GM21825 (cell line): ENCODE results near the gene GMIP.
"Not testable (repeated sequence)": the region's sequence is repeated elsewhere in the genome, so short reads cannot be mapped to it uniquely, and the experiment has no call there.

Source experiments
- ATAC-seq: cut with Tn5 transposase; IDR thresholded peaks from one replicate; pipeline ENCODE4 v1.9.1; 2021; ENCODE audit warnings: mild to moderate bottlenecking, moderate library complexity; ENCODE audit not compliant: unreplicated experiment

The GMIP gene

DNA sequence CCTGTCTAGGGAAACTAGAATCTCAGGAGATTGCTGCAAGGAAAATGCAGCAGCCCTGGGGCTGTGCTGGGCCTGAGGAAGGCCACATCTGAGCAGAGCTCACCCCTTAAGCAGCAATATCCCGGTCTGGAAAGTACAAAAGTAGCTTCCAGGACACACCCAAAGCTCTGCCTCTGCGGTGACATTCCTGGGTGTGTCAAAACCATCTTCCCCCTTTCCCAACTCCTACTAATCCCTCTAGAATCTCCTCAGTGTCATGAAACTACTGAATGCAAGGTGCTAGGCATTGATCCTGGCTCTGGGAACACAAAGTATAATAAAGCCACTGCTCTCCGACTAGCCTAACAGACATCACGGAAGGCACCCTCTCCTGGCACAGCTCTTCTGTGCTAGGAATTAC, 30.0 kb downstream of the GMIP start:
- ATAC-seq, result no peak

DNA sequence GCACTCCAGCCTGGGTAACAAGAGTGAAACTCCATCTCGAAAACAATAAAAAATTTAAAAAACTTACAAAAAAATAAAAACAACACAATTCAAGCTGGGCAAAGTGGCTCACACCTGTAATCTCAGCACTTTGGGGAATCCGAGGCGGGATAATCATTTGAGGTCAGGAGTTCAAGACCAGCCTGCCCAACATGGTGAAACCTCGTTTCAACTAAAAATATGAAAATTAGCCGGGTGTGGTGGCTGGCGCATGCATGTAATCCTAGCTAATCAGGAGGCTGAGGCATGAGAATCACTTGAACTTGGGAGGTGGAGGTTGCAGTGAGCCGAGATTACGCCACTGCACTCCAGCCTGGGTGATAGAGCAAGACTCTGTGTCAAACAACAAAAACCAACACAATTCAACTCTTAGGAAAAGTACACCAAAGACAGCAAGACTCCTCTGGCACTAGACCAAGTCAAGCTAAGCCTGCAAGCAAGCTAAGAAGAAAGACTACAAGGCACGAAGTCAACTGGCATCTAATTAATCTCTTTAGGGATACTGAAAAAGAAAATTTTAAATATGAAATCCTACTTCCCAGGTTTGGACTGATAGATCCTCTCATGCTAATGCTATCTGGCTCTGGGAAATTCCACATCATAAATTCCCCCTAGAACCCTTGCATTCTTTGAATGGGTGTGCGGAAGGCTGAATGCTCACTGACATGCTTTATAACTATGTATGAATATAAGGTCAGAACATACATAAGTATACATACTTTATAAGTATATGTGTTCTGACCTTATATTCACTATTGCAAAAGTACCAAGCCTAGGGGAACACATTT, 32.9 kb downstream of the GMIP start:
- no peak for ATAC-seq

- not testable (repeated sequence) for ATAC-seq
Observed at GRCh38 chr19:19606686-19607085, 36.8 kb downstream of the GMIP start.

DNA sequence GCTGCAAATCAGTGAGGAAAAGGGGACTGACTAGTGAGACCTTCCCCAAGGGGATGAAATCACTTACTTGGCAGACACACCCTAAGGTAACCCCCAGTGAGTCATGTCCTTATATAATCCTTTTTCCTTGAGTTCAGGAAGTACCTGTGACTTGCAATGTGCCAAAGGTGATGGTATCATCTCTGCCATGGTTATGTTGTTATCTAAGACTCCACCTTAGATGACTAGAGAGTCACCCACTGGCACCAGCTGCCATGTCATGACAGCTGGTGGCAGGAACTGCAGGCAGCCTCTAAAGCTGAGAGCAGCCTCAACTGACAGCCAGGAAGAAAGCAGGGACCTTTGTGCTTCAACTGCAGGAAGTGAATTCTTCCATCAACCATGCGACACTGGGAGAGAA, 37.4 kb downstream of the GMIP start:
- ATAC-seq, result no peak

GRCh38 chr19:19602713-19603324, 40.6 kb downstream of the GMIP start:
- no peak for ATAC-seq

GRCh38 chr19:19602136-19602712, 41.2 kb downstream of the GMIP start:
- no peak for ATAC-seq

DNA sequence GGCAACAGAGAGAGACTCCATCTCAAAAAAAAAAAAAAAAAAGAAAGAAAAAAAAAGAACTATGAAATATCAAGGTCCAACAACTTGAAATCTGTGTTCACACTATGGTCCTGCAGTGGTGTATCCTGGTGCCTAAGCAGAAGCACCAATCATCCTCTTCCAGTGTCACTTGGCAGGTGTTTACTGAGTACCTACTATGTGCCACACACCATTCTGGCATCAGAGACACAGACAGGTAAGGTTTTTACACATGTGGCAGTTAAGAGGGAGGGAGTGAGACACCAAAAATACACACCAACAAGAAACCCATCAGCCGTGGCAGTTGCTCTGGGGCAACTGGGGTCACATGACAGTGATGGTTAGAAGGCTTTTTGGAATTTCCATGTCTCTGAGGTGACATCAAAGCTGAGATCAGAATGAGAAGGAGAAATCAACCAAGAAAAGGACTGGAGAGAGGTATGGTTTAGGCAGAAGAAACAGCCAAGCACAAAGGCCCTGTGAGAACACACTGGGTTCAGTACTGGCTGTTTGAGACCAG, 42.6 kb downstream of the GMIP start:
- no peak for ATAC-seq

- not testable (repeated sequence) for ATAC-seq
Observed at GRCh38 chr19:19598728-19599451, 44.6 kb downstream of the GMIP start.

DNA sequence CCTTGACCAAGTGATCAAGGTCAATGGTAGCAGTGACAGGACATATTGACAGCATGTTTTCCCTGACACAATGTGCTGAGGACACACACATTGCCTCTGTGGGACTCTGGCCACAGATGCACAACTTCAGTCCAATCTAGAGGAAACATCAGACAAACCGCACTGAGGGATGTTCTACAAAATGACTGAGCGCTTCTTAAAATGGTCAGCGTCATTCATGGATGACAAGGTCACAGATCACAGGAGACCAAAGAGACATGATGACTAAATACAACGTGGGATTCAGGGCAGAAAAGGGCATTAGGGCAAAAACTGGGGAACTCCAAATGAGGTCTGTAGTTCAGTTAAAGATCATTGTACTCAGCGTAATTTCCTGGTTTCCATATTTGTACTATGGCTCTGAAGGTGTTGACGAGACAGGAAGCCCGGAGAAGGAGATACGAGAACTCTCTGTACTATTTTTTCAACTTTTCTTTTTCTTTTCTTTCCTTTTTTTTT, 45.6 kb downstream of the GMIP start:
- ATAC-seq, result peak; percentile 77

DNA sequence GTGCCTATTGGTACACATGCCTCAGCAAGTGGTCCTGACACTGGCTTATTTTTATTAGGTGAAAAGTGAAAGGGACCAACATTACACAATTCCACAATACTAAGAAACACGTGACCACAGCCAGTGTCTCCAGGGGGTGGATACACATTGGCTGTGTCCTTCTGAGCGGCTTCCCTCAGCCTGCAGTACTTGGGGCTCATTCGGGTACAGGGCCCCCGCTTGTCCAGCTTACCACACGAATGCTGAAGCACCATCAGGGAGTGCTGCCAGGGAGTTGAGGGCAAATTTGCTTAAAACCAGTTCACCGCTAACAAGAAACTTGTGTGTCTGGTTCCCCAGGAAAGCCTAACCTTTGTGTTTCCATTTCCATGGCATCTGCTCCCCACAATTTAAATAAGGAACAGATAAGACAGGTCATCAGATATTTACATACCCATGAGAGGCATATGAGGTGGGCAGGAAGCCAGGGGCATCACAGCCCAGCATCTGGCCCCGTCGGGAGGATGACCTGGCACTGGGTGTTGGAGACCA, 48.2 kb downstream of the GMIP start:
- no peak for ATAC-seq

GRCh38 chr19:19594381-19594780, 49.1 kb downstream of the GMIP start:
- no peak for ATAC-seq

DNA sequence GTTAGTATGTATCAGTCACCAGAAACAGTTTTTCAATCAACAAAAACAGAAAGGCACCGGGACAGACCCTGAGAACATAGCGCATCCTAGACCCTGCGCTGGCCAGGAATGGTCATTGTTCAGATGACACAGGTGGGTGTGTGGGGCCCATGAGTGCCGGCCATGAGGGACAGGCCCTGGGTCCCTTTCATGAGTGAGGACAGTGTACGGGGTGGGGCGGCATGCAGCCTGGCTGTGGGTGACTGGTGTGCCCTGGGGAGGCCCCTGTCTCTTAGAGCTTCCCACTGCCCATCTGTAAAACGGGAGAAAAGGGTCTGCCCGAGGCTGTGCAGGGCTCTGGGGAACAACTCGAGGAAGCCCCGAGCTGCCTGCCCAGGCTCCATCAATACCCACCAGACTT, 50.8 kb downstream of the GMIP start:
- ATAC-seq, result no peak

DNA sequence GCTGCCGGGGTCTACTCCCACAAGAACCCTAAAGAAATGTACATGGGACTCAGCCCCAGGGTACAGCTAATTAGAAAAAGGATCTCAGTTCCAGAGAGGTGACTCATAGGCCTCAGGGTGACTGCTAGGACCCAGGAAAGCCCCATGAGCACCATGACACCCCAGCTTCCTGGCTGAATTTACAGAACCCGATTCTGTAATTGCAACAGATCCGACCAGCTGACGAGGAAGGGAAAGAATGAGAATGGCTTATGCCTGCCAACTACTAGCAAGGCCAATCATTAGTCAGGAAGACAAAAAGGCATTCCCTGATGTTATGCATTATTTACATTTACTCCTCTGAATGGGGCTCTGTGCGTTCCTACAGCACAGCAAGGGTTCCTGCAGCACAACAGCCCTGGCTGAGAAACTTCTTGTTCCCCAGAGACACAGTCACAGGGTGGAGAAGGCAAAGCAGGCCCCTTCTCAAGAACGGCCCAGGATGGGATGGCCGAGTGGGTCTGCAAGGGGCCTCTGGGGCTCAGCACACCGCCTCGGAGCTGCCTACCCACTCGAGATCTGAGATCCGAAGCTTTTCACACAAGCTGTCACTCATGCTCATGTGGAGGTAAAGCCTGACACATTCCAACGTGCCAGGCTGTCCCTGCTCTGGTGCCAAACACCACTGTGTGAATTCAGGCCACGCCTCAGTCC, 52.2 kb downstream of the GMIP start:
- no peak for ATAC-seq

DNA sequence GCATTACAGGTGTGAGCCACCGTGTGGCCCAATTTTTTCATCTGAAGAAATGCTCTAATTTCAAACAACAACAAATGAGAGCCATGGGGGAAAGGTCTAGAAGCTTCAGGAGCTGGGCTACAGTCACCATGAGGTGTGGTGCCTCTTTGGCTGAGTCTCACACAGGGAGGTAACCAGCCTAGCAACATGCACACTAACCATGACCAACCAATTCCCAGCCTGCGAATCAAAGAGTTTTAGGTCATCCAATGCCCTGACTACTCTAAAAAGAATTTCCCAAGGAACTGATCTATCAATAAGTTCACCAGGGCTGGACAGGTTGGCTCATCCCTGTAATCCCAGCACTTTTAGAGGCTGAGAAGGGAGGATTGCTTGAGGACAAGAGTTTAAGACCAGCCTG, 54.9 kb downstream of the GMIP start:
- ATAC-seq, result no peak

GRCh38 chr19:19587771-19588170, 55.7 kb downstream of the GMIP start:
- no peak for ATAC-seq

GRCh38 chr19:19584356-19584755, 59.1 kb downstream of the GMIP start:
- ATAC-seq, result no peak

DNA sequence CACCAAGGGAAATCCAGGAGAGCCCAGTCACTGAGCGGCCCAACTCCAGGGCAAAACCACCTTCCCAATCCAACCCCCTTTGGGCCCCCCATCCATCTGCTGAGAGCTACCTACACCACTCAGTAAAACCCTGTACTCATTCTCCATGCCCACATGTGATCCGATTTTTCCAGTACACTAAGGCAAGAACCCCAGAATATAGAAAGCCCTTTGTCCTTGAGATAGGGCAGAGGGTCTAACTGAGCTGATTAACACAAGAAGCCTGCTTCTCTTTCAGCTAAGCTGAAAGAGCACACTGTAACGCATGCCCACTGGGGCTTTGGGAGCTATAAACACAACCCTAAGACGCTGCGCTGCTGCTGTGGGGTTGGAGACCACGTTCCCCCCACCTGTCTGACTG, 61.0 kb downstream of the GMIP start:
- no peak for ATAC-seq

- ATAC-seq, result no peak
Observed at GRCh38 chr19:19581391-19581790, 62.1 kb downstream of the GMIP start.

GRCh38 chr19:19580418-19580817, 63.0 kb downstream of the GMIP start:
- ATAC-seq, result no peak
